Bronchial smooth muscle cell (primary cell): Measurements from ENCODE around the gene OSBPL10. TPM values are rescaled to one million over a fixed set of nuclear protein-coding genes. Genes with fewer than 3 reads are reported as not detected.

Experiments used
- total RNA-seq: library from RNA; depleted of rRNA; stranded (reverse); fragments of >200 nt; gene quantifications from 2 replicates; pipeline ENCODE4 v1.2.1, GENCODE V29; 2014

OSBPL10 gene, protein sequence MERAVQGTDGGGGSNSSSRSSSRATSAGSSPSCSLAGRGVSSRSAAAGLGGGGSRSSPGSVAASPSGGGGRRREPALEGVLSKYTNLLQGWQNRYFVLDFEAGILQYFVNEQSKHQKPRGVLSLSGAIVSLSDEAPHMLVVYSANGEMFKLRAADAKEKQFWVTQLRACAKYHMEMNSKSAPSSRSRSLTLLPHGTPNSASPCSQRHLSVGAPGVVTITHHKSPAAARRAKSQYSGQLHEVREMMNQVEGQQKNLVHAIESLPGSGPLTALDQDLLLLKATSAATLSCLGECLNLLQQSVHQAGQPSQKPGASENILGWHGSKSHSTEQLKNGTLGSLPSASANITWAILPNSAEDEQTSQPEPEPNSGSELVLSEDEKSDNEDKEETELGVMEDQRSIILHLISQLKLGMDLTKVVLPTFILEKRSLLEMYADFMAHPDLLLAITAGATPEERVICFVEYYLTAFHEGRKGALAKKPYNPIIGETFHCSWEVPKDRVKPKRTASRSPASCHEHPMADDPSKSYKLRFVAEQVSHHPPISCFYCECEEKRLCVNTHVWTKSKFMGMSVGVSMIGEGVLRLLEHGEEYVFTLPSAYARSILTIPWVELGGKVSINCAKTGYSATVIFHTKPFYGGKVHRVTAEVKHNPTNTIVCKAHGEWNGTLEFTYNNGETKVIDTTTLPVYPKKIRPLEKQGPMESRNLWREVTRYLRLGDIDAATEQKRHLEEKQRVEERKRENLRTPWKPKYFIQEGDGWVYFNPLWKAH
- 1.7 and 5.0 TPM in 2 replicates for total RNA-seq

DNA sequence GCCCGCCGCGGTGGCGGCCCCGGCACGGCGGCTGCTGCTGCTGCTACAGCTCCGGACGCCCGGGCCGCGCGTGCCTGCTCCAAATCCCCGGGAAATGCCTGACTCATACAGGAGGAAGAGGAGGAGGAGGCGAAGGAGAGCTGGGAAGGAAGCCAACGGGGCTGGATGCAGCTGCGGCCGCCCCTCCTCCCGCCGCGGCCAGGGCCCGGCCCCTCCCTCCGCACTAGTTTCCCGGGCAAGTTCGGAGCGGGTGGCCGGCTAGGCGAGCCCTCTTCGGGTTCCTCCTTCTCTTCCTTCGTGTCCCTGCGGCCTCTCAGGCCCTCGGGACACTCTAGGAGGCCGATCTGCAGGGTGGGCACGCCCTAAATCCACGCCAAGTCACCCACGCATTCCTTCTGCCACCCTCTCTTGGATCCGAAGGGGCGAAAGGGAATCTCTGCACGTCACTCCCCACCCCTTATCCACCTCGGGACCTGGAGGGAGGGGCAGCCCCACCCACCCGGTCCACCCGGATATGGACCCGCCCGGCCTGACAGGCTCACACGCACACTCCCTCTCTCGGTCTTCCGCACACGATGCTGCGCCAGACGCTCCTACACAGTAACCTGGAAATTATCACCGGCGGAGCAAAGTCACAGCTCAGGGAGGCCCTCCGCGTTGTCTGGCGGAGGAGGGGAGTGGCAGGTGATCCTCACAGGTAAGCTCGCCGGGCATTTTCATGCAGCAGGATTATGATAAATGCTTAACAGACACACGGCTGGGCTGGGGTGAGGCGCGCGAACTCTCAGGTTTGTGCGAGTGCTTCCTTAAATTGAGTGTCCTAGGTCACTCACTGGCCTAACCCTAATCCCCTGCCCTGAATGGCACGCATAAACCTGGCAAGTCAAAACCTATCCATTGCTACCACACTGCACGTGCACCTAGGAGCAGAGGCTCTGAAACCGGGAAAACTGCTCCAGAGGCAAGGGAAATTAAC is at the start of gene OSBPL10, which contains the start of gene ZNF860:
OSBPL10 (minus strand) TSS at position 57 of the 976 bp plus-strand sequence. CDS start 83 bp downstream, outside the sequence.
ZNF860 (plus strand) TSS at position 545 of the 976 bp plus-strand sequence. CDS start 7,330 bp downstream, outside the sequence.

Other genes starting within 250 kb of the OSBPL10 start
- 0.09 and 0.32 TPM in 2 replicates for gene ZNF860, start 488 bp upstream of the OSBPL10 start, total RNA-seq
- 10.5 and 13.9 TPM in 2 replicates for gene GPD1L, start 125.4 kb upstream of the OSBPL10 start, total RNA-seq